ENCODE measurements around the gene NCK1. TPM values are rescaled to one million over a fixed set of nuclear protein-coding genes. Genes with fewer than 3 reads are reported as not detected.

Gene NCK1
- total and polyA plus RNA-seq, 2 of the 13 experiments (the other 11 are each of a cell fraction or from before 2014, with no cell fraction given): 14.7 to 30.4 TPM

- TF ChIP-seq HINFP (CRISPR knock-in tag; IDR thresholded peaks at IDR 0.05; ENCODE audit: low read depth): no peak
- no peak for TF ChIP-seq SOX5 (CRISPR knock-in tag; IDR thresholded peaks at IDR 0.05; ENCODE audit: borderline replicate concordance)
- TF ChIP-seq PHF8 (CRISPR knock-in tag; IDR thresholded peaks at IDR 0.05): peak; percentile 75
- TF ChIP-seq EED (CRISPR knock-in tag; IDR thresholded peaks at IDR 0.05): no peak
- TF ChIP-seq MTERF4 (CRISPR knock-in tag; IDR thresholded peaks at IDR 0.05): peak; percentile 7; the same call in 1 of the 2 replicates
- TF ChIP-seq MYNN (CRISPR knock-in tag; IDR thresholded peaks at IDR 0.05; ENCODE audit: low read depth): 0 out of 2 replicates have a peak, but pooled peaks have one; percentile 58
- TF ChIP-seq RORA (CRISPR knock-in tag; IDR thresholded peaks at IDR 0.05): no peak
- TF ChIP-seq GLMP (CRISPR knock-in tag; IDR thresholded peaks at IDR 0.05; ENCODE audit: borderline replicate concordance): no peak
- TF ChIP-seq ZNF670 (CRISPR knock-in tag; IDR thresholded peaks at IDR 0.05; ENCODE audit: borderline replicate concordance): peak; percentile 72; the same call in 1 of the 2 replicates
- TF ChIP-seq ZNF543 (CRISPR knock-in tag; IDR thresholded peaks at IDR 0.05): no peak; the same call in 1 of the 2 replicates
- no peak for TF ChIP-seq ZNF614 (CRISPR knock-in tag; IDR thresholded peaks at IDR 0.05; ENCODE audit: borderline replicate concordance)
- peak; percentile 73 for TF ChIP-seq IKZF4 (CRISPR knock-in tag; IDR thresholded peaks at IDR 0.05; ENCODE audit: borderline replicate concordance, low read depth, not compliant biosample characterization)
- peak; percentile 77; the same call in 1 of the 2 replicates for TF ChIP-seq BATF2 (CRISPR knock-in tag; IDR thresholded peaks at IDR 0.05)
- no peak for TF ChIP-seq FOXM1 (CRISPR knock-in tag; IDR thresholded peaks at IDR 0.05)
- no peak for TF ChIP-seq ZSCAN31 (CRISPR knock-in tag; IDR thresholded peaks at IDR 0.05; ENCODE audit: low read depth)
- no peak; the same call in 1 of the 2 replicates for TF ChIP-seq HNF1B (CRISPR knock-in tag; IDR thresholded peaks at IDR 0.05)
- 0 out of 2 replicates have a peak, but pooled peaks have one; percentile 55 for TF ChIP-seq ZNF761 (CRISPR knock-in tag; conservative IDR thresholded peaks at IDR 0.05)
- no peak for TF ChIP-seq HBP1 (CRISPR knock-in tag; IDR thresholded peaks at IDR 0.05; ENCODE audit: low read depth)
- TF ChIP-seq ZC3H13 (CRISPR knock-in tag; IDR thresholded peaks at IDR 0.05): 0 out of 2 replicates have a peak, but pooled peaks have one; percentile 42
- no peak for TF ChIP-seq ZBTB14 (CRISPR knock-in tag; IDR thresholded peaks at IDR 0.05)
Observed at GRCh38 chr3:136818769-136819391, 43.1 kb upstream of the NCK1 start, which contains the start of gene SLC35G2 (continued).
